Erythroblast (primary cell): ENCODE results near the gene UBL3.

Experiments used
- DNase-seq, 2 experiments: peaks; one replicate each; lab custom pipeline; 2025; lab: John Stamatoyannopoulos, UW
- GATA1 ChIP-seq: IDR thresholded peaks from 2 replicates; pipeline ENCODE4 v1.6.1; 2011; ENCODE audit warnings: low read depth, mild to moderate bottlenecking, control low read depth, low read length, moderate library complexity
- POLR2A ChIP-seq: IDR thresholded peaks from 2 replicates; pipeline ENCODE4 v1.6.1; 2011; ENCODE audit warnings: mild to moderate bottlenecking, low read length

The UBL3 gene

DNA sequence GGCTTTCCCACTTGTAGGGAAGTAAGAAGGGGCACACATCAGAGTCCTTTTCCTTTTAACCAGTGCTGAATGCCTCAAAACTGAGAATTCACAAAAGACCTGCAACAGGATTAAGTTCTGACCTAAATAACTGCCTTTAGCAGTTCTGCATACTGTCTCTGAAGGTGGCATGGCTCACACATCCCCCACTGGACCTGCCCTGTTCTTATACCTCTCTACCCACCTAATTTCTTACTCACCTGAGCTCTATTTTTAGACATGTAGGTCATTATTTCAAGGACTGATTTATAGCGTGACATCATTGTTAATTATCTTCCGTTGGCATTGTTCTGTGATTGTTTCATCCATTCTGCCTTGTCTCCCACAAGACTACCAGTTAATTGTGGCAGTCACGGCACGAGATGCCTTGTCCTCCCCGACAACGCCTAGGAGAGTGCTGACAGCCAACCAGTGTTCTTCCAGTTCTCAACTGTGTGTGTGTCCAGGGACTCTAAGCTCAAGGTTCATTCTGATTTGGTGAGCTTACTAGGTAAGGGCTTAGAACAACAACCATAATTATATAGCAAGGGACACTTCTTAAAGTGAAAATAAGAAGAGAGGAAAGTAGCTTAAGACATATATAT lies 27.1 kb upstream of the UBL3 start:
- no peak for DNase-seq
- TF ChIP-seq GATA1 (no peak), POLR2A (no peak)

DNA sequence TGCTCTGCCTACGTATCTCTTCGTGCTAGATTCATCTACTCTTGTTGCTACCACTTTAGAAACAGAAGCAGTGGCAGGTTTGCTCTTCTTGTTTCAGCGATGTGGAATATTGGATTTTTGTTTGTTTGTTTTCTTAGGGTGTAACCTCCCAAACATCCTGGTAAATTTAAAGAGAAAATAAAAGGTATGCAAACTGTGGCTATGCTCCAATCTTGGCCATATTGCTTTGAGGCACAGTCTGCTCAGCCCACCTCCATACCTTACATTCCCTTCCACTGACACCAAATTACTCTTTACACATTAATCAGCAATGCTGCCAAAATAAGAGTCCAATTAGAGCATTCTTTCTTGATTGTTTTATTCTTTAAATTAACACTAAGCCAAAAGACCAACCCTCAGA lies 25.2 kb upstream of the UBL3 start:
- no peak for TF ChIP-seq GATA1
- TF ChIP-seq POLR2A = no peak
- DNase-seq = no peak

DNA sequence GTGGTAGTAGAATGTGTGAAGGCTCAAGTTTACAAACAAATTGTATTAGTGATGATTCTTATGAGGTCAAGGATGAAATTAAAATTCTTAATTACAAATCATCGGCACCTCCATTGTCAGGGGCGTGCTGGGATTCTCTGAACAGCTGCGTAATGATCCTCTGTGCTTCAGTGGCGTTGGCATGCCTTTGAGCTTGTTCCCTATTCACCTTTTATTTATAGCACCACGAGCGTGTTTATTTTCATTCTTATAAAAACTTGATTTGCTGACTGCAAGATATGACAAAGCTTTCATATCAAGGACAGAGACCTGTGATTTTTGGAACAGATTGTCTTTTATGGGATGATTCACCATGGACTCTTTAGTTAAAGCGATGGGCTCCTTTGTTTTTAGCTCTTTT lies 18.2 kb upstream of the UBL3 start:
- DNase-seq = no peak
- TF ChIP-seq GATA1 (no peak), POLR2A (no peak)

DNA sequence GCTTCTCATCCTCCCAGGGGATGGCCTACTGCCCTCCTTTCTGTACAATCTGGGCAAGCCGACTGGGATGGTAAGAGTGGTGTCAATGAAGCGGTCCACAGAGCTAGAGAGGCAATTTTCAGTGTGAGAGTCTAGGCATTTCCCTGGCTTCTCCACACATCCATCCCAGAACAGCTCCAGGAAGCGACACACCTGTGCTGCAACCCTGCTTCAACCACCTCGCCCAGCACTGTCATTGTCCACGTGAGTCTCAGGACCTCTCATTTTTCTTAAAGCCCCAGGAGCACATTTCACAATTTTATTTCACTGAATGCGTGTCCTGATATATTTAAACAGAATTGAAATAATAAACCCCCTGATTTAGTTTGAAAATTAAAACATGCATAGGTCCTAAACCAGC lies 15.5 kb upstream of the UBL3 start:
- TF ChIP-seq GATA1 (no peak), POLR2A (no peak)
- no peak for DNase-seq

DNA sequence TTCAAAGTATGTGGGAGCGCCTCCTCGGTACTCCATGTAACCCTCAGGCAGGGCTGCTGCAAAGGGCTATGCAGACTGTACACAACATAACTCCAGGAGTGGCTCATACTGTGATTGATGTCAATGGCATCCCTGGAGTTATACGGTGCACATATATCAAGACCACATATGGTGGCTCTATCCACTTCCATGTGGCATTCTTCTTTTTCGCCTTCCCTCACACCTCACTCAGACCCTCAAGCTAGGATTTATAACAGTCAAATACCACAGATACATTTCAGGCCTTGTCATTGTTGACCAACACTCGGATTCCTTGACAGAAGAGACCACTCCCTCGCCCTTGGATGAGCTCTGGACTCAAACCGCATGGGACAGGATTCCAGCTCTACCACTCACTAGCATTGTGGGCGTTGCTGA lies 11.3 kb upstream of the UBL3 start:
- DNase-seq = no peak

DNA sequence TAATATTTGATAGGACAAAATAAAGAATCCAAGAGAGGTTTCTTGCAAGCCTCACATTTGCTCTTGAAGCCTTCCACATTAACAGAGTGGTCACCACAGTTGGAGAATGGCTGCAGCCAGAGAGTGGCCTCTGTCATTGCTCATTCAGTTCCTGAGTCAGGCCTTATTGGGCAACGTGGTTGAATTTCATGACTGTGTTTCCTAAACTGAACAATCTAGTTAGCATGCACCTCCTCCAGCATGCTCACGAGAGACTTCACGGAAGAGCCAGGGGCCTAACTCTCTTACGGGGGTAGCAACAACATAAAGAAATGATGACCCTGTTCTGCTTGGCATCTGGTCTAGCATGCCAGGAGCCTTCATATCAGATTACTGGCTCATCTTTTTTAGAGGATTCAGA lies 9.6 kb upstream of the UBL3 start:
- no peak for DNase-seq
- no peak for TF ChIP-seq POLR2A
- no peak for TF ChIP-seq GATA1

More for the DNA sequence above, 11.3 kb upstream of the UBL3 start:
- TF ChIP-seq GATA1 (no peak), POLR2A (no peak)

DNA sequence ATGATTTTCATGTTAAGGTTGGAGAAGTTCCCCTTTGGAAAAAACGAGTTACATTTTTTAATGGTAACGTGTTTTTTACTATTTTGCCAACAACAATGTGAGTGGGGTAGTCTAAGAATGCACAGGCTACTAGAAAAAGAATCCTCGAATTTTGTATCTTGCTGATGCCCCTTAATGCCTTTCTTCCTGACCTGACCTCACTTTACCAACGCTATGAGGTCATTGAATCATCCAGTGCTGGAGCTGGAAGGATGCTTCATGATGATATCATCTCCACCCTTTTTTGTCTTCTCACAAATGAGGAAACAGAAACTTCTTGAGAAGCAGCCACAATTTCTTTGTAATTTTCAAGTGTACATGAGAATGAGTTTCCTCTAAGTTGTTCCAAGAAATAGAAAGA lies 8.2 kb upstream of the UBL3 start:
- no peak for TF ChIP-seq POLR2A
- no peak for TF ChIP-seq GATA1
- DNase-seq = no peak

DNA sequence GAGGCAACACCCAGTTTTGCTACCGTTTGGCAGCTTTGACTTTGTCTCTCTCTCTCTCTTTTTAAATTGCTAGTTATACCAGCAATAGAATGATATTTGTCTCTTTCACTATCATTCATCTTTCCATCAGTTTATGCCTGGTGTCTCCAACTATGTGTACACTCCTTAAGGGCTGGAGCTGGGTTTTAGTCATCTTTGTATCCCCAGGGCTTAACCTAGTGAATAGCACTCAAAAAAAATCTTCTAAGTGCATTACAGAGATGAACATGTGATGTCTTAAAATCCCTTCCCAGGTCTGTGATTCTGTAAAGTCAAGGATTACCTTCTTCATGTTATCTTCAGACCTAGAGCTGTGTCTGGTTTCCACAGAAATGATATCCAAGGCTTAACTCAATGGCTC lies 7.8 kb upstream of the UBL3 start:
- no peak for TF ChIP-seq POLR2A
- no peak for TF ChIP-seq GATA1
- no peak for DNase-seq

DNA sequence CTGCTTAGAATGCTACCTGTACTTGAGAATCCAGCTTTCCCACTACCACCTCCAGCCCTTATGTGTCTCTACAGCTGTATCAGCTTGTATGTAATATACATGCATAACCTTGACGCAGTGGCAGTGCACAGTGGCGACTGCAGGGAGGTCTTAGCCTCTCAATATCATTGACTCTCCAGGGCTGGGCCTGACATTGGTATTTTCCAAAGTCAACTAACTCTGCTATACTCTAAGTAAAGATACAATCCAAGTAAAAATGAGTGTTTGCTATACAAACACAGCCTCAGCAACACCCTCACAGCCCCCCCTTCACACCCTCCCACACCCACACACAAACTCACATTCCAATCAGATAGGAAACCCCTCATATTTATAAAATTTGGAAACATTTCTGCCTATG lies 6.7 kb upstream of the UBL3 start:
- TF ChIP-seq GATA1 (no peak), POLR2A (no peak)
- no peak for DNase-seq

DNA sequence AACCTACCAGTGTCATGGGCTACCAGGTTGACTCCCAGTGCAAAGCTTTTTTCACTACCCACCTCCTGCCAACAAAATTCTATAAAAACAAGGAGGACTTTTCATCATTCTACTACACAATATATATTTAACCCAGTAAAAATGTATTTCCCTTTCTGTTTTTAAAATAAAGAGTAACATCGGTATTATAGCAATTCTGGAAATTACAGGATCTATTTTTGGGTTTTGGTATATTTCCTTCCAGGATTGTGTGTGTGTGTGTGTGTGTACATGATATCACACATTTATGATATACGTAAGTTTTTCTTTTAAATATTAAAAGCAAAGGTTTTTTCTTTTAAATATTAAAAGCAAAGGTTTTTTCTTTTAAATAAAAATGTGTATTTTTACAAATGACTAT lies 6.0 kb upstream of the UBL3 start:
- no peak for TF ChIP-seq POLR2A
- TF ChIP-seq GATA1 = no peak
- DNase-seq = no peak

DNA sequence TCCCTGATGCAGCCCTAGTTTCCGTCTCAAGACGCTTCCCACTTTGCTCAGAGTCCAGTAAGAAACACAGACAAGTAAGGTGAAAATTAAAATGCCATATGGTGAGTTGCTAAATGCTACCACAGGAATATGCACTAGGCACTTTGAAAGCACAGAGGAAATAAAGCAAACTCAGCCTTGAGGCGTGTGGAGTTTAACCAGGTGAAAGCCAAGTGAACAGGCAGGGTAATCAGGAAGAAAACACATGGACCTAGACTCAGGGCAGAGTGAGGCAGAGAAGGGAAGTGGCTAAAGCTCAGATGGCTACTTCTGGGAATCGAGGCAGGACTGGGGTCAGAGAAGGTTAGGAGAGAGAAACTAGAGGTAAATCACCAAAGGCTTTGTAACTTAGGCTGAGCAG lies 5.4 kb upstream of the UBL3 start:
- TF ChIP-seq GATA1 = no peak
- DNase-seq = no peak

DNA sequence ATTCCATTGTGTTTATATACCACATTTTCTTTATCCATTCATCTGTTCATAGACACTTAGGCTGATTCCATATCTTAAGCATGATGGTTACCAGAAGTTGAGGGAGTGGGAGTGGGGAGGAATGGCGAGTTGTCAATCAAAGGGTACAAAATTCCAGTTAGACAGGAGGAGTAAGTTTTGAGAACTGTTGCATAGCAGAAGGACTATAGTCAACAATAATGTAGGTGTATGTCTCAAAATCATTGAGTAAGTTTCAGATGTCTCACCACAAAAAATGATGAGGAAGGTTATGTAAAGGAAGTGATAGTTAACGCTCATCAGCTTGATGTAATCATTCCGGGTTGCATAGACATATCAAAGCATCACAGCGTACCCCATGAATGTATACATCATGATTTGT lies 4.6 kb upstream of the UBL3 start:
- TF ChIP-seq GATA1 = no peak
- TF ChIP-seq POLR2A = no peak
- no peak for DNase-seq

DNA sequence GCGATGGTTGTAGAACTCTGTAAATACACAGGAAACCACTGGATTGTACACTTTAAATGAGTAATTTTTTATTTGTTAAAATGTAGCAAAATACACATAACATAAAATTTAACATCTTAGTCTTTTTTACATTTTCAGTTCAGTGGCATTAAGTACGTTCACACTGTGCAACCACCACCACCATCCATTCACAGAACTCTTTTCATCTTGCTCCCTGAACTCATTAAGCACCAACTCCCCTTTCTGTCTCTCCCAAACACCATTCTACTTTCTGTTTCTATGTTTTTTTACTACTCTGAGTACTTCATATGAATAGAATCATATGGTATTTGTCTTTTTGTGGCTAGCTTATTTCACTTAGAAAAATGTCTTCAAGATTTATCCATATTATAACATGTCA lies 2.7 kb upstream of the UBL3 start:
- DNase-seq = no peak
- TF ChIP-seq POLR2A = no peak
- TF ChIP-seq GATA1 = no peak

DNA sequence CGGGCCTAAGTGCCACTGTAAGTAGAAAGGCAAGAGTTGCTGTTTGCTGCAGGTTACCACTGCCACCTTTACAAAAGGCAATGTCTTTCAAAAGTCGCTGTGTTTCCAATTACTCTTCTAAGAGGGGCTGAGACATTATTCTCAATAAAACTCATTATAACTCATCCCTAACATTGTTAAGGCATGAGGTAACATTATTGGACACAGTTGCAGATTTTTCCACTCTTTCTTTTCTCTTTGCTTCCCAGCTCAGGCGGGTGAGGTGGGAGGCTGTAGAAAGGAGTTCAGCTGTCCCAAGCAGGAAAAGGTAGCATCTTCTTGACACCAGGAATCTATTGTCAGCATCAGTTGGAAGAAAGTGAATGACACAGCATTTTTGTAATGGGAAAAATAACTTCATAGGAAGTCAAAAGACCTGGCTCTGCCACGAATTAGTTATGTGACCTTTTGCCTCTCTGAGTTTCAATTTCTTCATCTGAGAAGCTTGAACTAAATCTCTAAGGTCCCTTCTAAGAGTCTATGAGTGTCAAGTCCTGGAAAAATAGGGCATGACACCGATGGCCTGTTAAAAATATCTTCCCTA lies 2.1 kb upstream of the UBL3 start:
- TF ChIP-seq GATA1 (no peak), POLR2A (no peak)
- DNase-seq = no peak

DNA sequence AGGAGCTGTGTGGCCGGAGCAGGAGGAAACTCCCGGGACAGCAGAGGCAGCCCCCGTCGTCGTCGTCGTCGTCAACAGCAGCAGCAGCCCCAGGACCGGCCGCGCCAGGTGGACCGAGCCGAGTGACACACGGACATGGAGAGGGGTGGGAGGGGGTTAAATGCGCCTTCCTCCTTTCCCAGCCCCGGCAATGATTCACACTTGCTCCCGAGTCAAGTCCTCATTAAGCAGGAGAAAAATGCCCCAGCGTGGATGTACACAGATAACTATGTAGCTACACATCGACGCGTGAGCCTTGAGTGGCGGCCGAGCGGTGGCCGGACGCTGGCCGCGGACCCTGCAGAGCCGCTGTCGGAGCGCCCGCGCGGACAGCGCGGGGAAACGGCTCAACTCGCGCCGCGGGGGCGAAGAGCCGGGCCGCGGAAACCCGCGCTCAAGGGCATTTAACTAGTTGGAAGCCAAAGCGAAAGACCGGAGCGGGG lies 645 bp downstream of the UBL3 start:
- TF ChIP-seq POLR2A (no peak), GATA1 (no peak)
- DNase-seq = peak in 1 of 2 experiments; percentile 67

DNA sequence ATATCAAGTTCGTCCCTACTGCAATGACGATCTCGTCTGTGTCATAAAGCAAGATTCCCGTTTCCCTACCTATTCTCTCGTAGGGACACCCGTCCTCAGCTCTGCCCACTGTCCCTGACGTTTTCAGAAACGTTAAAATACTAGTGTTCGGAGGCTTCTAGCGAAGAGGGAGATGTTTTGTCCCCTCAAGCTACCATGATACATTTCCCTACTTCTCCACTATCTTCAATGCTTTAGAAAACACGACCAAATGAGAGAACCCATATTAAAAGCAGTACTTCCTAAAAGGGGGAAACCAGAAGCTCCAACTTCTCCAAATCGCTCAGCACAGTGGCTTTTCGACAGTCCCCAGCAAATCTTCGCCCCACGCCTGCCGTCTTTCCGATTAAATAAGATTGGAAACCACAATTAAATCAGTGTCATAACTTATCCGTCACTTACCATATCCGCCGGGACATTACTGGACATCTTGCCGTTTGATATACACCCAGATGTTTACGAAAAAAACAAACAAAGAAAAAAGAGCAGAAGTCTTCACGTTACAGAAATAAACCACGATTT lies 1.3 kb downstream of the UBL3 start:
- TF ChIP-seq GATA1 (no peak), POLR2A (no peak)
- peak; percentile 38 to 46 for DNase-seq
